ENCODE data around the gene C19orf47.
A peak's percentile ranks its signal among the peaks of the same experiment; 100 is the strongest.

C19orf47 gene

GRCh38 chr19:40315812-40316470 lies 32.3 kb downstream of the C19orf47 start:
- DNase-seq (ENCODE audit: low spot score): no peak

- DNase-seq (ENCODE audit: low spot score): no peak
These were observed 33.5 kb downstream of the C19orf47 start for GRCh38 chr19:40314656-40315055.

GRCh38 chr19:40313229-40313983 lies 34.8 kb downstream of the C19orf47 start:
- no peak for DNase-seq (ENCODE audit: low spot score)

- DNase-seq (ENCODE audit: low spot score): no peak
These were observed 35.7 kb downstream of the C19orf47 start for GRCh38 chr19:40312533-40312932.

GRCh38 chr19:40309666-40310065 lies 38.5 kb downstream of the C19orf47 start:
- DNase-seq (ENCODE audit: low spot score): no peak

- peak; percentile 91 for DNase-seq (ENCODE audit: low spot score)
These were observed 42.8 kb downstream of the C19orf47 start for GRCh38 chr19:40305403-40305802.

GRCh38 chr19:40304306-40304705 lies 43.9 kb downstream of the C19orf47 start:
- DNase-seq (ENCODE audit: low spot score): no peak

GRCh38 chr19:40303765-40304164 lies 44.4 kb downstream of the C19orf47 start:
- no peak for DNase-seq (ENCODE audit: low spot score)

GRCh38 chr19:40302224-40303011 lies 45.8 kb downstream of the C19orf47 start:
- DNase-seq (ENCODE audit: low spot score): no peak

- DNase-seq (ENCODE audit: low spot score): no peak
These were observed 47.5 kb downstream of the C19orf47 start for GRCh38 chr19:40300668-40301067.

GRCh38 chr19:40298026-40298425 lies 50.2 kb downstream of the C19orf47 start:
- no peak for DNase-seq (ENCODE audit: low spot score)

GRCh38 chr19:40294560-40294959 lies 53.6 kb downstream of the C19orf47 start:
- no peak for DNase-seq (ENCODE audit: low spot score)

- peak; percentile 28 for DNase-seq (ENCODE audit: low spot score)
These were observed 61.2 kb downstream of the C19orf47 start for GRCh38 chr19:40286971-40287421.

- DNase-seq (ENCODE audit: low spot score): no peak
These were observed 61.8 kb downstream of the C19orf47 start for GRCh38 chr19:40286235-40286970.

- peak; percentile 100 for DNase-seq (ENCODE audit: low spot score)
These were observed 62.6 kb downstream of the C19orf47 start for GRCh38 chr19:40285353-40286234.

- peak; percentile 79 for DNase-seq (ENCODE audit: low spot score)
These were observed 63.5 kb downstream of the C19orf47 start, which contains the start of gene AKT2 for GRCh38 chr19:40284501-40285352. Gene AKT2, minus strand, starts transcription at chr19:40285345. Its CDS starts 20,078 bp downstream, at chr19:40265267.

- DNase-seq (ENCODE audit: low spot score): no peak
These were observed 64.0 kb downstream of the C19orf47 start for GRCh38 chr19:40284251-40284500.

- DNase-seq (ENCODE audit: low spot score): no peak
These were observed 64.6 kb downstream of the C19orf47 start for GRCh38 chr19:40283414-40284250.

GRCh38 chr19:40282920-40283319 lies 65.3 kb downstream of the C19orf47 start:
- no peak for DNase-seq (ENCODE audit: low spot score)
